Stimulated activated CD8-positive, alpha-beta memory T cell treated with anti-CD3 and anti-CD28 coated beads, Interleukin-15, amount 100 ng/mL, for 48 hours (primary cell): ENCODE measurements around the gene NIM1K.
"Not testable (repeated sequence)": the region's sequence is repeated elsewhere in the genome, so short reads cannot be mapped to it uniquely, and the experiment has no call there.

Experiments used
- DNase-seq, 2 donors: peaks; one replicate each; pipeline ENCODE4 v3.0.0-alpha.2; 2020; ENCODE audit warnings: low read depth in 2 of 2

NIM1K gene

GRCh38 chr5:43314724-43315123 is 122.7 kb downstream of the NIM1K start:
- no peak for DNase-seq

GRCh38 chr5:43315263-43315662 is 123.2 kb downstream of the NIM1K start:
- DNase-seq: peak in 1 of 2 donors; percentile 25

GRCh38 chr5:43315682-43316081 is 123.7 kb downstream of the NIM1K start:
- peak in 1 of 2 donors; percentile 32 for DNase-seq

DNA sequence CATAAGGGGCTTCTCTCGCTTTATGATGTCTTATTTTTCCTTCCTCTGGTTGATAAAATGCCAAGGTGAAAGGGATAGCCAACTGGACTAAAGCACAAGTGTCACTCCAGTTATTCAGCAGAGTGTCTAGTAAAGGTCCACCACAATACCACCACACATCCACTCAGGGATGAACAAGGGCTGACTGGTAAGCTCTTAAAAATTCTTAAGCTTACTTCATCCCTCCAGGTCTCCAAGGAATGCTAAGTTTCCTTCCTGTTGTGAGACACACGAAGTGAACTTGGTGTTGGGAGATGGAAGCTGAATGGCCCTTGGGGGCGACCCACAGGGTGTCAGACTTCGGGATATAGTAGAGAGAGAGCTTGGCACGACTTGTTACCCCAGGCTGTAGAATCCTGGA is 124.4 kb downstream of the NIM1K start:
- DNase-seq: no peak

DNA sequence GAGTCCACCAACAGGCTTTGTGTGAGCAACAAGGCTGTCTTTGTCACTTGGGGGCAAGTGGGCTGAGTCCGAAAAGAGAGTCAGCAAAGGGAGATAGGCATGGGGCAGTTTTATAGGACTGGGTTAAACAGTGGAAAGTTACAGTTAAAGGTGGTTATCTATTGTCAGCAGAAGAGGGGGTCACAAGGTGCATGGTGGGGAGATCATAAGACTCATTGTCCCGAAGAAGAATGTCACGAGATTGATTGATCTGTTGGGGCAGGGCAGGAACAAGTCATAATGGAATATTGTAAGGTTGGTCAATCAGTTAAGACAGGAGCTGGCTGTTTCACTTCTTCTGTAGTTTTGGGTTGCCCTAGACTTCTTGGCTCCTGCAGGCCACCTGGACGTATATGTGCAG is 128.8 kb downstream of the NIM1K start:
- DNase-seq: no peak

- not testable (repeated sequence) for DNase-seq
These were observed 131.5 kb downstream of the NIM1K start for GRCh38 chr5:43323488-43323887.

DNA sequence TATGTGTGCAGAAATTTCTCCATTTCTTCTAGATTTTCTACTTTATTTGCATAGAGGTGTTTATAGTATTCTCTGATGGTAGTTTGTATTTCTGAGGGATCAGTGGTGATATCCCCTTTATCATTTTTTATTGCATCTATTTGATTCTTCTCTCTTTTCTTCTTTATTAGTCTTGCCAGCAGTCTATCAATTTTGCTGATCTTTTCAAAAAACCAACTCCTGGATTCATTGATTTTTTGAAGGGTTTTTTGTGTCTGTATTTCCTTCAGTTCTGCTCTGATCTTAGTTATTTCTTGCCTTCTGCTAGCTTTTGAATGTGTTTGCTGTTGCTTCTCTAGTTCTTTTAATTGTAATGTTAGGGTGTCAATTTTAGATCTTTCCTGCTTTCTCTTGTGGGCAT is 133.6 kb downstream of the NIM1K start:
- not testable (repeated sequence) for DNase-seq
